H9 (cell line): ENCODE measurements around the gene ADARB2. TPM values are rescaled to one million over a fixed set of nuclear protein-coding genes. Genes with fewer than 3 reads are reported as not detected.

ENCODE experiments used
- DNase-seq: peaks from one replicate; pipeline ENCODE4 v3.0.0-alpha.2; 2017
- H2AFZ ChIP-seq: one replicate; pipeline ENCODE4 v1.6.1; 2013; ENCODE audit warnings: mild to moderate bottlenecking, low read length, control low read depth, moderate library complexity
- H2AK5ac ChIP-seq: 2 replicates; pipeline ENCODE4 v1.6.1; 2013; ENCODE audit warnings: low read length, control low read depth, mixed read lengths; ENCODE audit not compliant: insufficient read length
- H2BK120ac ChIP-seq: one replicate; pipeline ENCODE4 v1.6.1; 2013; ENCODE audit warnings: low read depth, mild to moderate bottlenecking, low read length, control low read depth, inconsistent platforms; ENCODE audit not compliant: poor library complexity, severe bottlenecking
- H2BK12ac ChIP-seq: 2 replicates; pipeline ENCODE4 v1.6.1; 2013; ENCODE audit warnings: low read length, control low read depth, mixed read lengths, low read depth; ENCODE audit not compliant: insufficient read length
- H2BK15ac ChIP-seq: 2 replicates; pipeline ENCODE4 v1.6.1; 2013; ENCODE audit warnings: low read depth, low read length, control low read depth
- H2BK20ac ChIP-seq: one replicate; pipeline ENCODE4 v1.6.1; 2013; ENCODE audit warnings: low read depth, mild to moderate bottlenecking, low read length, control low read depth, inconsistent platforms; ENCODE audit not compliant: poor library complexity, severe bottlenecking
- H2BK5ac ChIP-seq: 2 replicates; pipeline ENCODE4 v1.6.1; 2013; ENCODE audit warnings: low read length, control low read depth, mixed read lengths; ENCODE audit not compliant: insufficient read length
- H3K14ac ChIP-seq: 2 replicates; pipeline ENCODE4 v1.6.1; 2013; ENCODE audit warnings: low read length, control low read depth; ENCODE audit not compliant: insufficient read depth
- H3K18ac ChIP-seq: 2 replicates; pipeline ENCODE4 v1.6.1; 2013; ENCODE audit warnings: low read depth, mild to moderate bottlenecking, mixed read lengths, low read length, control low read depth; ENCODE audit not compliant: insufficient read length
- H3K23ac ChIP-seq: 2 replicates; pipeline ENCODE4 v1.6.1; 2013; ENCODE audit warnings: low read length, control low read depth, mixed read lengths, low read depth; ENCODE audit not compliant: insufficient read length
- H3K23me2 ChIP-seq: 2 replicates; pipeline ENCODE4 v1.6.1; 2013; ENCODE audit warnings: low read depth, mild to moderate bottlenecking, mixed read lengths, low read length, control low read depth; ENCODE audit not compliant: insufficient read length, poor library complexity, severe bottlenecking
- H3K27ac ChIP-seq: 2 replicates; pipeline ENCODE4 v1.5.1; 2013; ENCODE audit warnings: low read length, control low read depth, mixed read lengths, low read depth; ENCODE audit not compliant: insufficient read length
- H3K27me3 ChIP-seq: 2 replicates; pipeline ENCODE4 v1.6.1; 2013; ENCODE audit warnings: low read length, control low read depth, inconsistent platforms; ENCODE audit not compliant: insufficient read depth
- H3K4ac ChIP-seq: 2 replicates; pipeline ENCODE4 v1.6.1; 2013; ENCODE audit warnings: low read depth, mild to moderate bottlenecking, control low read depth, inconsistent platforms, low read length, moderate library complexity
- H3K4me1 ChIP-seq: 2 replicates; pipeline ENCODE4 v1.6.1; 2013; ENCODE audit warnings: low read length, control low read depth, inconsistent platforms; ENCODE audit not compliant: insufficient read depth
- H3K4me2 ChIP-seq: 2 replicates; pipeline ENCODE4 v1.6.1; 2013; ENCODE audit warnings: low read length, control low read depth, mixed read lengths; ENCODE audit not compliant: insufficient read length, insufficient read depth
- H3K56ac ChIP-seq: 2 replicates; pipeline ENCODE4 v1.6.1; 2013; ENCODE audit warnings: low read depth, mild to moderate bottlenecking, mixed read lengths, low read length, control low read depth; ENCODE audit not compliant: insufficient read length
- H3K79me1 ChIP-seq: 2 replicates; pipeline ENCODE4 v1.6.1; 2013; ENCODE audit warnings: low read depth, mild to moderate bottlenecking, moderate library complexity, low read length, control low read depth, inconsistent platforms; ENCODE audit not compliant: insufficient read depth, poor library complexity, severe bottlenecking
- H3K79me2 ChIP-seq: 2 replicates; pipeline ENCODE4 v1.6.1; 2013; ENCODE audit warnings: low read length, control low read depth, inconsistent platforms; ENCODE audit not compliant: insufficient read depth
- H3K9ac ChIP-seq: 2 replicates; pipeline ENCODE4 v1.6.1; 2013; ENCODE audit warnings: low read length, control low read depth, mixed read lengths; ENCODE audit not compliant: insufficient read length; ENCODE audit errors: extremely low read depth
- H3K9me3 ChIP-seq: one replicate; pipeline ENCODE4 v1.6.1; 2013; ENCODE audit warnings: low read depth, low read length, inconsistent platforms; ENCODE audit not compliant: control insufficient read depth
- H3T11ph ChIP-seq: one replicate; pipeline ENCODE4 v1.6.1; 2013; ENCODE audit warnings: mild to moderate bottlenecking, low read length, control low read depth, inconsistent platforms
- H4K20me1 ChIP-seq: one replicate; pipeline ENCODE4 v1.6.1; 2013; ENCODE audit not compliant: control insufficient read depth, insufficient read length, insufficient read depth
- H4K5ac ChIP-seq: 2 replicates; pipeline ENCODE4 v1.6.1; 2013; ENCODE audit warnings: low read depth, mild to moderate bottlenecking, mixed read lengths, low read length, control low read depth; ENCODE audit not compliant: insufficient read length
- H4K8ac ChIP-seq: replicated peaks from 2 replicates; pipeline ENCODE4 v1.6.1; 2013; ENCODE audit warnings: low read length, control low read depth, mixed read lengths, low read depth; ENCODE audit not compliant: insufficient read length
- H4K91ac ChIP-seq: 2 replicates; pipeline ENCODE4 v1.6.1; 2013; ENCODE audit warnings: low read depth, mild to moderate bottlenecking, moderate library complexity, mixed read lengths, low read length, control low read depth; ENCODE audit not compliant: insufficient read length
- H3K27ac Mint-ChIP-seq, 3 experiments: 2 replicates in 2 of 3; 3 replicates in 1 of 3; pipeline ENCODE4 v1.8.0; 2020 to 2021; ENCODE audit warnings: mixed read lengths in 3 of 3, mild to moderate bottlenecking in 1 of 3, moderate library complexity in 1 of 3
- H3K27me3 Mint-ChIP-seq: 2 replicates; pipeline ENCODE4 v1.8.0; 2021; ENCODE audit warnings: low read depth, mild to moderate bottlenecking, moderate library complexity, mixed read lengths
- H3K36me3 Mint-ChIP-seq, 3 experiments: 2 replicates in 2 of 3; 3 replicates in 1 of 3; pipeline ENCODE4 v1.8.0; 2020 to 2021; ENCODE audit warnings: low read depth in 3 of 3, mixed read lengths in 3 of 3; ENCODE audit not compliant: insufficient read depth in 1 of 3
- H3K4me1 Mint-ChIP-seq, 2 experiments: 2 replicates each; pipeline ENCODE4 v1.8.0; 2020; ENCODE audit warnings: mixed read lengths in 2 of 2
- H3K4me3 Mint-ChIP-seq, 2 experiments: 2 replicates in 1 of 2; 3 replicates in 1 of 2; pipeline ENCODE4 v1.8.0; 2020 to 2021; ENCODE audit warnings: mild to moderate bottlenecking in 2 of 2, mixed read lengths in 2 of 2, moderate library complexity in 1 of 2
- H3K9me3 Mint-ChIP-seq, 2 experiments: 2 replicates in 1 of 2; 3 replicates in 1 of 2; pipeline ENCODE4 v1.8.0; 2020; ENCODE audit warnings: mild to moderate bottlenecking in 2 of 2, mixed read lengths in 2 of 2, moderate library complexity in 1 of 2
- WGBS: extraction: QIAGEN DNeasy Blood & Tissue Kit; methylation state at CpG from one replicate; pipeline ENCODE4 v1.1.7; 2013; ENCODE audit warnings: missing lambda C conversion rate, low lambda C conversion rate, mixed read lengths; ENCODE audit not compliant: insufficient read length; ENCODE audit errors: extremely low coverage; 5-methylcytosine and 5-hydroxymethylcytosine counted together
- total RNA-seq: library from RNA; stranded (reverse); gene quantifications from 2 replicates; pipeline ENCODE4 v1.2.1, GENCODE V29; 2021
- TF ChIP-seq, protein P1 (sequence below): fragments of 200-600 bp; sonication (generic); conservative IDR thresholded peaks from 3 replicates; pipeline ENCODE4 v1.8.0; 2021; ENCODE audit warnings: antibody characterized with exemption, mild to moderate bottlenecking

Gene ADARB2
- total RNA-seq, 1 experiment from 2014 or later, result 0.87 TPM

DNA sequence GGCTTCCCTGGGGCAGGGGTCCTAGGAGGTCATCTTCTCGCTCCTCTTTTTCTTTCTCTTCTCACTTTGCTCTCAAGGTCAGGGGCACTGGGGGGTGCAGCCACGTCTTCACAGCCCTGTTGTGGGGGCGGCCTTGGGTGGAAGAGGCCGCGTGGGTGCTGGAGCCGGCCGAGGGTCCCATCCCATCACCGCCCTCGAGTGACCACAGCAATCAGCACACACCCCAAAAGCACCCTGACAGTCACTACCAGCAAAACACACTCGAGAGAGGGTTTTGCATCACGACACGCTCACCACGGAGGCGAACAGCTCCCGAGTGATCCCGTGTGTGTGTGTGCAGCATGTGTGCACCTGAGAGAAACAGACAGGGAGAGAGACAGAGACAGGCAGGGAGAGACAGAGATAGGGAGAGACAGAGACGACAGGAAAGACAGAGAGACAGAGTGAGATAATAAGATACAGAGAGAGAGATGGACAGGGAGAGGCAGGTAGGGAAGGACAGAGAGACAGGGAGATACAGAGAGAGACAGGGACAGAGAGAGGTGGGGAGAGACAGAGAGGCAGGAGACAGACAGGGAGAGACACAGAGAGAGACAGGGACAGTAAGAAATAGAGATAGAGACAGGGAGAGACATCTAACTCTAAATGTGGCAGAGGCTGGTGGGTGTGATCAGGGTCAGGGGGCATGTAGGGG is 580.3 kb downstream of the ADARB2 start:
- Histone ChIP-seq H3K4me1 (no peaks in the 10 kb centered on the region), H2BK15ac (no peak overlapping the region), H3K4me2 (no peak overlapping the region), H3K4ac (no peak overlapping the region), H3K23me2 (no peaks in the 10 kb centered on the region), H3T11ph (no peak overlapping the region), H2AK5ac (no peak overlapping the region), H4K91ac (no peak overlapping the region), H3K9ac (no peak overlapping the region), H4K5ac (no peak overlapping the region), H3K56ac (no peak overlapping the region), H4K8ac (no peak overlapping the region), H3K18ac (no peak overlapping the region), H4K20me1 (no peaks in the 10 kb centered on the region), H3K79me1 (no peaks in the 10 kb centered on the region), H3K14ac (no peak overlapping the region), H3K27ac (no peak overlapping the region), H2AFZ (no peak overlapping the region), H2BK5ac (no peak overlapping the region), H2BK120ac (no peak overlapping the region), H3K9me3 (no peaks in the 10 kb centered on the region), H3K27me3 (no peaks in the 10 kb centered on the region), H3K23ac (no peak overlapping the region), H2BK12ac (no peak overlapping the region), H2BK20ac (no peak overlapping the region), H3K79me2 (no peaks in the 10 kb centered on the region)
- no peak for DNase-seq
- Mint-ChIP-seq H3K4me3 (no peak overlapping the region), H3K27me3 (peaks cover 6% of the 10 kb centered on the region), H3K27ac (peak overlapping the region in 2 of 3 experiments; percentile 29 to 56; a peak in 2 of 7 replicates), H3K36me3 (no peaks in the 10 kb centered on the region), H3K4me1 (peaks cover 4 to 5% of the 10 kb centered on the region in 2 experiments), H3K9me3 (no peaks in the 10 kb centered on the region)
- TF ChIP-seq, protein P1, sequence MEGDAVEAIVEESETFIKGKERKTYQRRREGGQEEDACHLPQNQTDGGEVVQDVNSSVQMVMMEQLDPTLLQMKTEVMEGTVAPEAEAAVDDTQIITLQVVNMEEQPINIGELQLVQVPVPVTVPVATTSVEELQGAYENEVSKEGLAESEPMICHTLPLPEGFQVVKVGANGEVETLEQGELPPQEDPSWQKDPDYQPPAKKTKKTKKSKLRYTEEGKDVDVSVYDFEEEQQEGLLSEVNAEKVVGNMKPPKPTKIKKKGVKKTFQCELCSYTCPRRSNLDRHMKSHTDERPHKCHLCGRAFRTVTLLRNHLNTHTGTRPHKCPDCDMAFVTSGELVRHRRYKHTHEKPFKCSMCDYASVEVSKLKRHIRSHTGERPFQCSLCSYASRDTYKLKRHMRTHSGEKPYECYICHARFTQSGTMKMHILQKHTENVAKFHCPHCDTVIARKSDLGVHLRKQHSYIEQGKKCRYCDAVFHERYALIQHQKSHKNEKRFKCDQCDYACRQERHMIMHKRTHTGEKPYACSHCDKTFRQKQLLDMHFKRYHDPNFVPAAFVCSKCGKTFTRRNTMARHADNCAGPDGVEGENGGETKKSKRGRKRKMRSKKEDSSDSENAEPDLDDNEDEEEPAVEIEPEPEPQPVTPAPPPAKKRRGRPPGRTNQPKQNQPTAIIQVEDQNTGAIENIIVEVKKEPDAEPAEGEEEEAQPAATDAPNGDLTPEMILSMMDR, result no peak
- no CpG with 5 or more reads among the region's 17 CpGs for WGBS
